Left ventricle myocardium inferior (tissue), 1 donor: ENCODE data around the gene PJA1. TPM values are rescaled to one million over a fixed set of nuclear protein-coding genes. Genes with fewer than 3 reads are reported as not detected.

Experiments
- DNase-seq: peaks from one replicate; pipeline ENCODE4 v3.0.0-alpha.2; 2020
- H3K27ac ChIP-seq: fragments of 200-600 bp; replicated peaks from 2 replicates; pipeline ENCODE4 v1.8.0; 2021
- H3K27me3 ChIP-seq: fragments of 200-600 bp; 2 replicates; pipeline ENCODE4 v1.8.0; 2021; ENCODE audit warnings: low read depth
- H3K36me3 ChIP-seq: fragments of 200-600 bp; 2 replicates; pipeline ENCODE4 v1.8.0; 2021
- H3K4me1 ChIP-seq: fragments of 200-600 bp; 2 replicates; pipeline ENCODE4 v1.8.0; 2021
- H3K4me3 ChIP-seq: fragments of 200-600 bp; 2 replicates; pipeline ENCODE4 v1.8.0; 2021; ENCODE audit warnings: mild to moderate bottlenecking, moderate library complexity
- H3K9me3 ChIP-seq: fragments of 200-600 bp; replicated peaks from 2 replicates; pipeline ENCODE4 v1.8.0; 2021
- CTCF ChIP-seq: fragments of 200-600 bp; IDR thresholded peaks from 2 replicates; pipeline ENCODE4 v1.8.0; 2021; ENCODE audit warnings: antibody characterized with exemption, mild to moderate bottlenecking, borderline replicate concordance
- intact Hi-C: fragments of 100-400 bp; cut with micrococcal nuclease; formaldehyde crosslinking; loops from one replicate; pipeline ENCODE4 v1.11.0; 2022
- total RNA-seq: library from RNA; stranded (reverse); fragmentation: NEBNext Ultra II Directional; extraction: Animal tissue kit (Norgen Biotek cat#: 25700); gene quantifications from one replicate; pipeline ENCODE4 v1.2.1, GENCODE V29; 2021
- donor health status: DM: no; HTN: yes; CAD: no; lungs with severe emphysema.

The PJA1 gene
- total RNA-seq, 1 donor from 2014 or later: 18.2 TPM

GRCh38 chrX:69153060-69153730 is 12.1 kb downstream of the PJA1 start:
- intact Hi-C loops: no loop called here
- H3K36me3 ChIP-seq: no peaks in the 10 kb centered on the region
- no peaks in the 10 kb centered on the region for H3K4me1 ChIP-seq
- TF ChIP-seq CTCF: no peak
- H3K27me3 ChIP-seq: no peaks in the 10 kb centered on the region
- H3K4me3 ChIP-seq: no peak overlapping the region
- no peaks in the 10 kb centered on the region for H3K9me3 ChIP-seq
- H3K27ac ChIP-seq: no peak overlapping the region
- no peak for DNase-seq

GRCh38 chrX:69152417-69152841 is 12.8 kb downstream of the PJA1 start:
- Histone ChIP-seq H3K4me1 (no peaks in the 10 kb centered on the region), H3K27me3 (no peaks in the 10 kb centered on the region), H3K27ac (no peak overlapping the region), H3K36me3 (no peaks in the 10 kb centered on the region), H3K9me3 (no peaks in the 10 kb centered on the region), H3K4me3 (no peak overlapping the region)
- TF ChIP-seq CTCF: no peak
- intact Hi-C loops: no loop called here
- no peak for DNase-seq

- no peaks in the 10 kb centered on the region for H3K27me3 ChIP-seq
- H3K9me3 ChIP-seq: no peaks in the 10 kb centered on the region
- no peak overlapping the region for H3K27ac ChIP-seq
- no peak for TF ChIP-seq CTCF
- intact Hi-C loops: no loop called here
- no peak overlapping the region for H3K4me3 ChIP-seq
- H3K36me3 ChIP-seq: no peaks in the 10 kb centered on the region
- no peak for DNase-seq
- no peaks in the 10 kb centered on the region for H3K4me1 ChIP-seq
Measured at GRCh38 chrX:69151866-69152284, 13.4 kb downstream of the PJA1 start.

- DNase-seq: no peak
- Histone ChIP-seq H3K36me3 (no peaks in the 10 kb centered on the region), H3K27me3 (no peaks in the 10 kb centered on the region), H3K9me3 (no peaks in the 10 kb centered on the region), H3K27ac (no peak overlapping the region), H3K4me3 (no peak overlapping the region), H3K4me1 (no peaks in the 10 kb centered on the region)
- intact Hi-C loops: no loop called here
- TF ChIP-seq CTCF: no peak
Measured at GRCh38 chrX:69150281-69150960, 14.8 kb downstream of the PJA1 start.

GRCh38 chrX:69149466-69150280 is 15.6 kb downstream of the PJA1 start:
- Histone ChIP-seq H3K4me3 (no peak overlapping the region), H3K27me3 (no peaks in the 10 kb centered on the region), H3K4me1 (no peaks in the 10 kb centered on the region), H3K36me3 (no peaks in the 10 kb centered on the region), H3K9me3 (no peaks in the 10 kb centered on the region), H3K27ac (no peak overlapping the region)
- no peak for DNase-seq
- no peak for TF ChIP-seq CTCF
- intact Hi-C loops: no loop called here
